ENCODE results near the gene SBF2.

DNA sequence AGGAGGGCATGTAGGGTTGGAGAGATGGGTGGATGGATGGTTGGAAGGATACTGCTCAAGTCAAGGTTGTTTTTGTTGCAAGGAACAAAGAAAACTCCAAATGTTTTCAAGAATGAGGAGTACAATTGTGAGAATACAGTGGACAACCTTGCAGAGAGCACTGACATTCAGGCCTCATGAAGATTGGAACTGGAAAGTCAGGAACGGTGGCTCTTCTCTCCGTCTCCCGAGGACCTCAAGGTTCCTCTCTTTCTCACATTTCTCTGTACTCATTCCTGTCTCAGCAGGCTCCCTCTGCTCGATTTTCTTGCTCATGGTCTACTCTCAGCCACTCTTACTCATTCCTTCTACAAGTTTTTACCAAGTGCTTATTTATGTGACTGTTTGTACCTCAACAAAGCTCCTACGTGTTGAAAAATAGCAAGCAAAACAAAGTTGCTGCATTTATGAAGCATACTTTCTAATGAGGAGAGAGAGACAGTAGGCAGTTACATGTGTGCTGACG, 532.5 kb downstream of the SBF2 start:
- TF ChIP-seq, protein P1, sequence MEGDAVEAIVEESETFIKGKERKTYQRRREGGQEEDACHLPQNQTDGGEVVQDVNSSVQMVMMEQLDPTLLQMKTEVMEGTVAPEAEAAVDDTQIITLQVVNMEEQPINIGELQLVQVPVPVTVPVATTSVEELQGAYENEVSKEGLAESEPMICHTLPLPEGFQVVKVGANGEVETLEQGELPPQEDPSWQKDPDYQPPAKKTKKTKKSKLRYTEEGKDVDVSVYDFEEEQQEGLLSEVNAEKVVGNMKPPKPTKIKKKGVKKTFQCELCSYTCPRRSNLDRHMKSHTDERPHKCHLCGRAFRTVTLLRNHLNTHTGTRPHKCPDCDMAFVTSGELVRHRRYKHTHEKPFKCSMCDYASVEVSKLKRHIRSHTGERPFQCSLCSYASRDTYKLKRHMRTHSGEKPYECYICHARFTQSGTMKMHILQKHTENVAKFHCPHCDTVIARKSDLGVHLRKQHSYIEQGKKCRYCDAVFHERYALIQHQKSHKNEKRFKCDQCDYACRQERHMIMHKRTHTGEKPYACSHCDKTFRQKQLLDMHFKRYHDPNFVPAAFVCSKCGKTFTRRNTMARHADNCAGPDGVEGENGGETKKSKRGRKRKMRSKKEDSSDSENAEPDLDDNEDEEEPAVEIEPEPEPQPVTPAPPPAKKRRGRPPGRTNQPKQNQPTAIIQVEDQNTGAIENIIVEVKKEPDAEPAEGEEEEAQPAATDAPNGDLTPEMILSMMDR (IDR thresholded peaks at IDR 0.05 in 4 of 5, conservative IDR thresholded peaks at IDR 0.05 in 1 of 5): no peak
- no peak for TF ChIP-seq POLR2A (IDR thresholded peaks at IDR 0.05)

Measured in gastrocnemius medialis (tissue), 4 donors.